Thymus (tissue), 11 donors: ENCODE results near the gene DDX43. TPM values are rescaled to one million over a fixed set of nuclear protein-coding genes. Genes with fewer than 3 reads are reported as not detected.
A peak's percentile ranks its signal among the peaks of the same experiment; 100 is the strongest.

Experiments
- DNase-seq, 9 donors: peaks; one replicate each; pipeline ENCODE4 v3.0.0-alpha.2; 2013; ENCODE audit warnings: low spot score in 9 of 9, low read depth in 6 of 9, missing footprints in 1 of 9
- H3K27ac ChIP-seq, 2 donors: one replicate each; pipeline ENCODE4 v1.5.1; 2013; ENCODE audit warnings: control low read depth in 1 of 2, low read depth in 1 of 2, low read length in 1 of 2, mild to moderate bottlenecking in 1 of 2, moderate library complexity in 1 of 2
- H3K27me3 ChIP-seq, 2 donors: one replicate each; pipeline ENCODE4 v1.5.1; 2013; ENCODE audit warnings: low read length in 1 of 2; ENCODE audit not compliant: control insufficient read depth in 2 of 2, insufficient read depth in 1 of 2
- H3K36me3 ChIP-seq, 2 donors: one replicate each; pipeline ENCODE4 v1.5.1; 2013; ENCODE audit warnings: low read length in 1 of 2, mild to moderate bottlenecking in 1 of 2, moderate library complexity in 1 of 2; ENCODE audit not compliant: control insufficient read depth in 2 of 2, insufficient read depth in 2 of 2
- H3K4me1 ChIP-seq, 2 donors: one replicate each; pipeline ENCODE4 v1.5.1; 2013; ENCODE audit warnings: low read length in 2 of 2; ENCODE audit not compliant: control insufficient read depth in 2 of 2, insufficient read depth in 2 of 2
- H3K4me3 ChIP-seq, 2 donors: one replicate each; pipeline ENCODE4 v1.5.1; 2013; ENCODE audit warnings: low read length in 2 of 2, control low read depth in 1 of 2, mild to moderate bottlenecking in 1 of 2
- H3K9me3 ChIP-seq, 2 donors: one replicate each; pipeline ENCODE4 v1.5.1; 2013; ENCODE audit warnings: low read length in 1 of 2, mild to moderate bottlenecking in 1 of 2; ENCODE audit not compliant: control insufficient read depth in 2 of 2, insufficient read depth in 1 of 2
- WGBS: extraction: QIAGEN DNeasy Blood & Tissue Kit; methylation state at CpG from one replicate; pipeline ENCODE4 v1.1.7; 2013; 5-methylcytosine and 5-hydroxymethylcytosine counted together
- polyA plus RNA-seq: library from polyadenylated mRNA; stranded (reverse); fragments of 200-250 nt; gene quantifications from one replicate; pipeline ENCODE4 v1.2.3, GENCODE V29; 2013
- total RNA-seq: library from RNA; stranded (reverse); fragments of 120-200 nt; gene quantifications from one replicate; pipeline ENCODE4 v1.2.4, GENCODE V29; 2013
- donor health status: healthy.

The DDX43 gene
- total and polyA plus RNA-seq, 2 donors = 0.14 to 0.66 TPM

DNA sequence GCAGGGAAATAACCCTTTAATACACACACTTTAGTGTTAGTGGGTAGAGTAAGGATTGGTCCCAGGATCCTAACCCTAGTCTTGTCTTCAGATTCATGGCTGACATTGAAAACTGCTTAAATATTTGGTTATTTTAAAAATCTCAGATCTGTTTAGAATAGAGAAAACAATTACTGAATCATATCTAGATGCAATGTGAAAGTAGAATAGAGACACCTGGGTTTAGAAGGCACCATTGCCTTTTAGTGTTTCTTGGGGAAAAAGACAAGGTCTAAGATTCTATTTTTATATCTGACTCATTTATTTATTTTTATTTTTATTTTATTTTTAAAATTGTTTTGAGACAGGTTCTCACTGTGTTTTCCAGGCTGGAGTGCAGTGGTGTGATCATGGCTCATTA, 6.0 kb downstream of the DDX43 start:
- H3K36me3 ChIP-seq = no peaks in the 10 kb centered on the region

DNA sequence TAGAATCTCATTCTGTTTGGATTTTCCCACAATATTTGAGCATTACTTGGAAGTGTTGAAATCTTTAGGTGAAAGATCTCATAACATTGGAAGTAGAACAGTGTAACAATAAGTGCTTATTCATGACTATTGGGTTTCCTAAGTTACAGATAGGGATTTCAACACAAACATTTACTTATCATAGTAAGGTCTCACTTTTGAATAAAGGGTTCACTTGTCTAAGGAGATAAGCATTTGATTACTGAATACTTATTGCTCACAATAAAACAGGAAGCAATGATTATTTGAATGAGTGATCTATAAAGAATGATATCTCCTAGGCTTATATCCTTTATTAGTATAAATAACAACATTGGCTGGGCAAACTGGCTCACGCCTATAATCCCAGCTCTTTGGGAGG, 14.8 kb downstream of the DDX43 start:
- Histone ChIP-seq H3K27ac (no peak overlapping the region), H3K9me3 (no peaks in the 10 kb centered on the region), H3K4me3 (no peak overlapping the region), H3K4me1 (no peaks in the 10 kb centered on the region), H3K27me3 (no peaks in the 10 kb centered on the region), H3K36me3 (no peaks in the 10 kb centered on the region)
- no peak for DNase-seq
- 100% methylated on average over 1 of the region's 1 CpG for WGBS

More for the DNA sequence above, 6.0 kb downstream of the DDX43 start:
- Histone ChIP-seq H3K4me3 (no peak overlapping the region), H3K27me3 (no peaks in the 10 kb centered on the region), H3K9me3 (no peaks in the 10 kb centered on the region), H3K4me1 (no peaks in the 10 kb centered on the region), H3K27ac (no peak overlapping the region)
- no peak for DNase-seq

DNA sequence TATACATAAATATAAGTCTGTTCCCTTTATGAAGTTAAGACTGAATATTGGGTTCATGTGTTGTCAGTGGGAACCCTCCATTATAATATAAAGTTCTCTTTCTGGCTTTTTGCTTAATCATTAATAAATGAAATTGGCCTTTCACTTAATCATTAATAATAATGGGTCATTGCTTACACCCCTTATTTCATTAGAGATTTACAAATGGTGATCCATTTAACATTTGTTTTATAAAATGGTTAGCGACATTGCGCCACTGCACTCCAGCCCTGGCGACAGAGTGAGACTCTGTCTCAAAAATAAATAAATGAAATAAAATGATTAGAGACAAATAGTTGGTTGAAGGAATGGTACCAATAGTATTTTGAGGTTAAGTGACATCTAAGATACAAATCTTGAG, 18.5 kb downstream of the DDX43 start:
- DNase-seq = no peak
- Histone ChIP-seq H3K4me3 (no peak overlapping the region), H3K9me3 (no peaks in the 10 kb centered on the region), H3K36me3 (no peaks in the 10 kb centered on the region), H3K27ac (no peak overlapping the region), H3K4me1 (no peaks in the 10 kb centered on the region), H3K27me3 (no peaks in the 10 kb centered on the region)
- WGBS = over 99% methylated on average over 3 of the region's 3 CpGs

DNA sequence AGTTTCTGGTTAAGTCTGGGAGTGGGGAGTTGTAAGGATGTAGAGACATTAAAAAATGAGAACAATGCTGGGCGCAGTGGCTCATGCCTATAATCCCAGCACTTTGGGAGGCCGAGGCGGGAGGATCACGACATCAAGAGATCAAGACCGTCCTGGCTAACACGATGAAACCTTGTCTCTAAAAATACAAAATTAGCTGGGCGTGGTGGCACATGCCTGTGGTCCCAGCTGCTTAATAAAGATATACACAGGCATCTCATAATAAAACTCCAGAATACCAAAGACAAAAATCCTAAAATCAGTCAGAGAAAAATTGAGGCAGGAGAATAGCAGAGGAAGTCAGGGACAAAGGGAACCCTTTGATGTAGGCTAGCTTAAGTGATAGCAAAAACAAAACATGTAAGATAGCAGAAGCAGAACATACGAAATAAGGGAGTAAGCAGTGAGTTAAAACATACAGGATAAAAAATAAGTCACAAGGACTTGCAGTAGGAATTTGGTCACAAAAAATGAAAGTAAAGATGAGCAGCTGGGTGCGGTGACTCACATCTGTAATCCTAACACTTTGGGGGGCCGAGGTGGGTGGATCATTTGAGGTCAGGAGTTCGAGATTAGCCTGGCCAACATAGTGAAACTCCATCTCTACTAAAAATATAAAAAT, 23.6 kb downstream of the DDX43 start:
- DNase-seq = no peak
- Histone ChIP-seq H3K36me3 (peaks cover 0 to 3% of the 10 kb centered on the region in 2 donors), H3K4me1 (peaks cover 0 to 6% of the 10 kb centered on the region in 2 donors), H3K4me3 (no peak overlapping the region), H3K9me3 (no peaks in the 10 kb centered on the region), H3K27ac (no peak overlapping the region), H3K27me3 (no peaks in the 10 kb centered on the region)
- 97% methylated on average over 11 of the region's 11 CpGs for WGBS

DNA sequence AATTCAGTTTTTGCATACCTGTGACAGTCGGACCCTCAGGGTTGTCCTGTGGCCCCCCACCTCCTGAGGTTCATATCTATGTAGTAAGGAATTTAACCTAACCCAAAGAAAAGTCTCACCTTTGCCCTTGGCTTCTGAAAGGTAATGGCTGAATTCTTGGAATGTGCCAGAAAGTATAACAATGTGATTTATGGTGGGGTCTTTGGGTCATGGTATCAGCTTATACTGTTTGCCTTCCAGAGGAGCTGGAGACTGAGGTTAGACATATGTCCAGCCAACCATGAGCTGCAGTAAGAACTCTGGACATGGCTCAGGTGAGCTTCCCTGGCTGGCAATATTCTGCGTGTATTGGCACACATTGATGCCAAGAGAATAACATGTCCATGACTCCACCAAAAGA, 26.9 kb downstream of the DDX43 start:
- peaks cover 0 to 6% of the 10 kb centered on the region in 2 donors for H3K4me1 ChIP-seq
- H3K27me3 ChIP-seq = no peaks in the 10 kb centered on the region
- peaks cover 0 to 3% of the 10 kb centered on the region in 2 donors for H3K36me3 ChIP-seq
- 97% methylated on average over 2 of the region's 2 CpGs for WGBS
- H3K27ac ChIP-seq = no peak overlapping the region
- no peaks in the 10 kb centered on the region for H3K9me3 ChIP-seq
- no peak overlapping the region for H3K4me3 ChIP-seq
- DNase-seq = no peak

DNA sequence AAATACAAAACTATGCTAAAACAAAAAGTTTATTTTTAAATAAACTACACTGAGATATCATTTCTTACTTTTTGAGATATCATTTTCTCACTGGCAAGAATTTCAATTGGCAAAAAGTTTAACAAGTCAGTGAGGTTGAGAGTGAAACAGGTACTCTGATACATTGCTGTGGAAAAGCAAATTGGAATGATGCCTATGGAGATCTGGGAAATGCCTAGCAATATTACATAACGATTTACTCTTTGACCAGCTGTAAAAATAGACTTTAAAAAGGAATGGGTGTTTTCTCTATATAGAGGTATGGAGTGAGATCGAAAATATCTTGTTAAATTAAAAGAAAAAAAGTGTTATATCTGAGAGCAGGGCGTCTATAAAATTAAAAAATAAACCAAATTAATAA, 40.6 kb downstream of the DDX43 start:
- no peak for DNase-seq
- peaks cover 8 to 23% of the 10 kb centered on the region in 2 donors for H3K36me3 ChIP-seq
- H3K27me3 ChIP-seq = no peaks in the 10 kb centered on the region
- H3K4me1 ChIP-seq = no peaks in the 10 kb centered on the region
- H3K9me3 ChIP-seq = no peaks in the 10 kb centered on the region
- no peak overlapping the region for H3K27ac ChIP-seq
- H3K4me3 ChIP-seq = no peak overlapping the region
- WGBS = 96% methylated on average over 3 of the region's 3 CpGs

DNA sequence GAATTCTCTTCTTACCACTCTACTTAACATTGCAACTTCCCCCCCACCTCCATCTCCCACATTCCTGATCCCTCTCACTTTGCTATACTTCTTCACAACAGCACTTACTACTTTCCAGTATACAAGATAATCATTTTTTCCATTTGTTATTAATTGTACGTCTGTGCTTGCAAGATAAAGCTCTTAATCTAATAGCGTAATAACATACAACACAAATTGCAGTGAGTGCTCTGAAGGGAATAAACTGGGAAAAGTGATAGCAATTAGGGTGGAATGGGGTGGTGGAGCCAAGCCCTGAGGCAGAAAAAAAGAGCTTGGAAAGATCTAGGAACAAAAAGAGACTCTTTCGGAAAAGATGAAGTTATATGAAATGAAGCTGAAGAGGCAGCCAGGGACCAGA, 48.9 kb downstream of the DDX43 start:
- peaks cover 5 to 14% of the 10 kb centered on the region in 2 donors for H3K36me3 ChIP-seq
- WGBS = 98% methylated on average over 3 of the region's 3 CpGs
- H3K4me1 ChIP-seq = no peaks in the 10 kb centered on the region

DNA sequence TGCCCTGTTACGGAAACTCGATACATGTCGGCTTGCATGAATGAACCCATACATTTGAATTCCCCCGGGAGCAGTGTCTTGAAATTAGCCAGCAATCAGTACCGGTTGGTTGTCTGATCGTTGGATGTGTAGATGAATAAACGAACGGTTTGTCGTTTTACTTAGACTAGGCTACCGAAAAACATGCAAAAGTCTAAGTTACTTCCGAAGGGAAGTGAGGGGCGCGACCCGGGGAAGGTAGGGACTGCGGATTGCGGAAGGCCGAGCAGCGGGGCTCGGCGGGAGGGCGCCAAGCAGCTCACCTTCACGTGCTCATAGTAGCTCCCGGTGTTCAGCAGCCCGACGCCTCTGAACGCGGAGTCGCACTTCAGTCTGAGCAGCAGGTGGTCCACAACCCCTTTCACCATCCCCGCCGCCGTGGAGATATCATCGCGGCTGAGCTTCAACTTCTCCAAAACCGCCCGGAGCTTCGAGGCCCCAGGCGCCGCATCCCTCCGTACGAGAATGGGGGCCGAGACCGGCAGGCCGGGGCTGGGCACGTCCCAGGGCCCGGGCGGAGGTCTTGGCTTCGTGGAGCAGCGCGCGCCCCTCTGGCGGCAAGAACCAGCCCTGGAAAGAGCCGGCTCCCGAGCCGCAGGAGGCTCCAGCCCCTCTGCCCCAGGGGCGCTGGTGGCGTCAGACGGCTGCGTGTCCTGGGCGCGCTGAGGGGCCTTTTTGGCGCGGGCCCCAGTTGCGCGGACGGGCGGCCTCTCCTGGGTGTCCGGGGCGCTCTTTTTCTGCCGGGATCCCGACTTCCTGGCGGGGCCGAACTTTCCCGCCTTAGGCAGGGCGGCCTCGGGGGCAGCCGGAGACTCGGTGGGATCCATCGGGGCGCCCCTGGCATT, 56.8 kb downstream of the DDX43 start:
- Histone ChIP-seq H3K27ac (peak overlapping the region; percentile 73 to 80), H3K36me3 (no peaks in the 10 kb centered on the region), H3K27me3 (peaks cover 0 to 15% of the 10 kb centered on the region in 2 donors), H3K4me3 (peak overlapping the region; percentile 54 to 55), H3K4me1 (peaks cover 9 to 16% of the 10 kb centered on the region in 2 donors), H3K9me3 (peaks cover 0 to 4% of the 10 kb centered on the region in 2 donors)
- WGBS = under 1% methylated on average over 79 of the region's 79 CpGs
- DNase-seq = peak in 7 of 9 donors; percentile 19 to 67 (median 33)

More for the DNA sequence above, 48.9 kb downstream of the DDX43 start:
- no peak overlapping the region for H3K27ac ChIP-seq
- no peak overlapping the region for H3K4me3 ChIP-seq
- no peaks in the 10 kb centered on the region for H3K27me3 ChIP-seq
- DNase-seq = no peak
- H3K9me3 ChIP-seq = no peaks in the 10 kb centered on the region

DNA sequence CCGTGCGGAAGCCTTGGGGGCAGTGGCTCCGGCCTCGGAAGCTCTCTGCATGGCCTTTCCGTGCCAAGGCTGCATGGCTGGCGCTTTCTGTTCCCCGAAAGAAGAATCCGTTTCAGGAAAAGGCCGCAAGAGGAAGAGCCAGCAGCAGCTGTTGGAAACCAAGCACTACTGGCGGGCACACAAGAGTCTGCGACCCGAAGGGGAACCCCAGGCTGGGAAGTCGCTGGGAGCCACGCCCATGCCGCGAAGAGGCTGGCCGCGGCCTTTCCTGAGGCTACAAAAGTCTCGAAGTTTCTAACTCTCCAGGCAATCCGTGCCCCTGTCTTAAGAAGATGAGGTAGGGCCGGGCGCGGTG, 57.5 kb downstream of the DDX43 start, which contains the start of gene CGAS:
CGAS (minus strand) TSS at position 191 of the 355 bp plus-strand sequence; CDS start at position 75, 116 bp downstream.
- Histone ChIP-seq H3K4me1 (peaks cover 9 to 16% of the 10 kb centered on the region in 2 donors), H3K4me3 (peak within 1 kb of the TSS; percentile 54 to 55), H3K36me3 (no peaks in the 10 kb centered on the region), H3K9me3 (peaks cover 0 to 4% of the 10 kb centered on the region in 2 donors), H3K27me3 (peaks cover 0 to 15% of the 10 kb centered on the region in 2 donors), H3K27ac (peak within 1 kb of the TSS; percentile 73 to 80)
- 4% methylated on average over 23 of the region's 23 CpGs for WGBS
- DNase-seq = peak in 7 of 9 donors; percentile 18 to 70 (median 35)
